C4-2B (cell line): Measurements from ENCODE around the gene KRTAP10-6.
"Not testable (repeated sequence)": the region's sequence is repeated elsewhere in the genome, so short reads cannot be mapped to it uniquely, and the experiment has no call there.

Experiments used
- H3K27ac ChIP-seq: fragments of 450-650 bp; 2 replicates; pipeline ENCODE4 v1.5.1; 2017
- CTCF ChIP-seq: fragments of 450-650 bp; conservative IDR thresholded peaks from 2 replicates; pipeline ENCODE4 v1.5.1; 2017; ENCODE audit warnings: mild to moderate bottlenecking
- ZFX ChIP-seq: fragments of 450-650 bp; IDR thresholded peaks from 2 replicates; pipeline ENCODE4 v1.6.1; 2017

The KRTAP10-6 gene

GRCh38 chr21:44632067-44632466 lies 39.8 kb upstream of the KRTAP10-6 start:
- TF ChIP-seq ZFX, result no peak
- TF ChIP-seq CTCF, result no peak

GRCh38 chr21:44630440-44630839 lies 38.1 kb upstream of the KRTAP10-6 start:
- no peak overlapping the region for H3K27ac ChIP-seq
- no peak for TF ChIP-seq ZFX
- TF ChIP-seq CTCF, result no peak

More at GRCh38 chr21:44632067-44632466, 39.8 kb upstream of the KRTAP10-6 start:
- H3K27ac ChIP-seq, result no peak overlapping the region

- TF ChIP-seq ZFX, result no peak
- no peak for TF ChIP-seq CTCF
- no peak overlapping the region for H3K27ac ChIP-seq
These were observed 36.5 kb upstream of the KRTAP10-6 start for GRCh38 chr21:44628707-44629391.

- H3K27ac ChIP-seq, result not testable (repeated sequence)
These were observed 35.5 kb upstream of the KRTAP10-6 start for GRCh38 chr21:44627831-44628233.

GRCh38 chr21:44627181-44627822 lies 35.0 kb upstream of the KRTAP10-6 start:
- not testable (repeated sequence) for H3K27ac ChIP-seq

GRCh38 chr21:44626673-44627143 lies 34.4 kb upstream of the KRTAP10-6 start, which contains the start of gene KRTAP10-9:
Gene KRTAP10-9, plus strand, starts transcription at chr21:44627093. Its CDS starts 79 bp downstream, at chr21:44627172.
- TF ChIP-seq ZFX (no peak), CTCF (no peak)
- H3K27ac ChIP-seq, result no peak within 1 kb of the TSS

GRCh38 chr21:44626262-44626661 lies 34.0 kb upstream of the KRTAP10-6 start:
- TF ChIP-seq CTCF, result no peak
- no peak for TF ChIP-seq ZFX
- no peak overlapping the region for H3K27ac ChIP-seq

- no peak overlapping the region for H3K27ac ChIP-seq
- TF ChIP-seq CTCF, result no peak
- no peak for TF ChIP-seq ZFX
These were observed 33.5 kb upstream of the KRTAP10-6 start for GRCh38 chr21:44625756-44626155.
